NCI-H524 (cell line): ENCODE data around the gene ATG4C.
"Not testable (repeated sequence)": the region's sequence is repeated elsewhere in the genome, so short reads cannot be mapped to it uniquely, and the experiment has no call there.

Experiments used
- DNase-seq, 2 experiments: peaks; one replicate each; lab custom pipeline; 2025; lab: John Stamatoyannopoulos, UW

Gene ATG4C

GRCh38 chr1:62783736-62784508 is at the start of gene ATG4C:
Gene ATG4C (plus strand): TSS chr1:62784132. CDS start chr1:62803787, 19,655 bp downstream.
- DNase-seq: peak; percentile 88 to 94

GRCh38 chr1:62735491-62736171 is 48.3 kb upstream of the ATG4C start:
- DNase-seq: no peak

- not testable (repeated sequence) for DNase-seq
Measured at GRCh38 chr1:62740701-62741100, 43.2 kb upstream of the ATG4C start.

GRCh38 chr1:62744611-62745577 is 39.0 kb upstream of the ATG4C start:
- no peak for DNase-seq

GRCh38 chr1:62746086-62746808 is 37.7 kb upstream of the ATG4C start:
- DNase-seq: peak in 1 of 2 experiments; percentile 64

GRCh38 chr1:62746809-62747138 is 37.2 kb upstream of the ATG4C start:
- no peak for DNase-seq

- no peak for DNase-seq
Measured at GRCh38 chr1:62753031-62753965, 30.6 kb upstream of the ATG4C start.

- not testable (repeated sequence) for DNase-seq
Measured at GRCh38 chr1:62754938-62755337, 29.0 kb upstream of the ATG4C start.

- not testable (repeated sequence) for DNase-seq
Measured at GRCh38 chr1:62756255-62756884, 27.6 kb upstream of the ATG4C start.

- not testable (repeated sequence) for DNase-seq
Measured at GRCh38 chr1:62759232-62759875, 24.6 kb upstream of the ATG4C start.

GRCh38 chr1:62760021-62760782 is 23.7 kb upstream of the ATG4C start:
- not testable (repeated sequence) for DNase-seq

GRCh38 chr1:62761223-62761870 is 22.6 kb upstream of the ATG4C start:
- not testable (repeated sequence) for DNase-seq

- DNase-seq: not testable (repeated sequence)
Measured at GRCh38 chr1:62762027-62762426, 21.9 kb upstream of the ATG4C start.

GRCh38 chr1:62765981-62766380 is 18.0 kb upstream of the ATG4C start:
- no peak for DNase-seq

- DNase-seq: not testable (repeated sequence)
Measured at GRCh38 chr1:62768551-62768950, 15.4 kb upstream of the ATG4C start.

- DNase-seq: no peak
Measured at GRCh38 chr1:62772607-62773295, 11.2 kb upstream of the ATG4C start.

GRCh38 chr1:62774006-62774405 is 9.9 kb upstream of the ATG4C start:
- no peak for DNase-seq
